HG03460 (cell line): ENCODE results near the gene CDKAL1.
"Not testable (repeated sequence)": the region's sequence is repeated elsewhere in the genome, so short reads cannot be mapped to it uniquely, and the experiment has no call there.

Experiments used
- ATAC-seq: cut with Tn5 transposase; IDR thresholded peaks from one replicate; pipeline ENCODE4 v1.9.1; 2021; ENCODE audit not compliant: unreplicated experiment

The CDKAL1 gene

DNA sequence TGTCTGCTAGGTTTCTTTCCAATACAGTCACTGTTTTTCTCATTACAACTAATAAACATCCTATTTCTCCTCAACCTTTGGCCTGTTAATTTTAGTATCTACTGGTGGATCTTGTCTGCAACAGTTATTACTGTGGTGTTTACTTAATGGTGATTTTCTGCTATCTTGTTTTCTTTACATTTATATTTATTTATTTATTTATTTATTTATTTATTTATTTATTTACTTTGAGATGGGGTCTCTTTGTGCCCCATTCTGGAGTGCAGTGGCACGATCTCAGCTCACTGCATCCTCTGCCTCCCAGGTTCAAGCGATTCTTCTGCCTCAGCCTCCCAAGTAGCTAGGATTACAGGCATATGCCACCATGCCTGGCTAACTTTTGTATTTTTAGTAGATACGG is 15.1 kb downstream of the CDKAL1 start:
- not testable (repeated sequence) for ATAC-seq

DNA sequence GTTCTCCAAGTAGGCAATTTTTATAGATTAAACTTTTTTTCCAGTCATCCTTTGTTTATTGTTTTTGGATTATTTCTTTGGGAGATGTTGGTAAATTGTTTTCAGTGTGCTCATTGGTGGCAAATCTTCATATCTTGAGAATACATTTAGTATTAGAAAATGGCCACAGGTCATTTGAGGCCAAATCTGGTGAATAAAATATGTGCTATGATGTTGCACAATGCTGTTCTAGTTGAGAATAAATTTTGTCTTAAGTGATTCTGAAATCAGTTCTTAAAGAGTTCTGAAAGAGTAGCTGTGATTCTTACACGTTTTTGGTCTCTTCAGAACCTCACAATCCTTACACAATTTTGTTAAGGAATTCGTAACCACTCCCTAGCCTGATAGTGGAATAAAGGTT is 20.1 kb downstream of the CDKAL1 start:
- no peak for ATAC-seq

DNA sequence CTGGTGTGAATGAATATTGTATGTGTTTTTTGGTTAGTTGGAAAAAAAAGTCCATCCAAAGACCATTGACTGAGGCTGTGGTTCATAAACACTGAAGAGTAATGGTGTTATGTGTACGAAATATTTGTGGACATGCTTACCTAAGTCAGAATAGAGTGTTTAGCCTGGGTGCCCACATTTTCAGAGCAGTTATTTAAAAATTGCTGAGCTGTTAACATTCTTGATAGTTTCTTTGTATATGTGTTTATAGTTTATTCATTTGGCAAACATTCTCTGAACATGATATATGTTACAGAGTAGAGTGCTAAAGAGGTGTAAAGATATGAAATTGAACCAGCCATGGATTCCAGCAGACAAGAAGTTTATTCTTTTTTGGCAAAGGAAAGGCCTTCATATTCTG is 20.6 kb downstream of the CDKAL1 start:
- ATAC-seq, result no peak

DNA sequence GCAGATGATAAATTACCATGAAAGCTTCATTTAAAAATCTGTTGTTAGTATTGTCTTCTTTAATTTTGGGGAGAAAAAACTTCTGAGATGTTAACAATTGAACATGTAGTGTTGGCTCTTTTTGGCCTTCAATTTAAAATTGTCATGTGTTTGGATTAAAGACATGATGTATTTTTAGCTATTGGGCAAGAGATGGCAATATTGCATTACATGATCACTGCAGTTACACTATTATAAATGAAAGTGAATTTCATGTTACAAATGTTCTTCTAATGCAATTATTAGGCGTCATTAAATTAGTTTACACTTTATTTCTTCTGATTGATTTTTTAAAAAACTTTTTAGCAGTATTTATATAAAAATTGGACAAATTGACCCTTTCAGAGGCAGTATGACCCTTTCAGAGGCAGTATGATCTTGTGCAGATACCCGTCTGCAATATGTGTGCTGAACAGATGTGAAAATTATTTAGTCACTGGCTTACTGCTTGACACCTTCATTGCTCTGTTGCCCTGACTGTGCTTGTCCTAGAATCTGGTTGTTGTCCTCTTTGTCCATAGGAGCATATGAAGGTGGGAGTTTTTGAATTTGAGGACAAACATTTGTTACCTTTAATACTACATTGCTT is 25.8 kb downstream of the CDKAL1 start:
- no peak for ATAC-seq

DNA sequence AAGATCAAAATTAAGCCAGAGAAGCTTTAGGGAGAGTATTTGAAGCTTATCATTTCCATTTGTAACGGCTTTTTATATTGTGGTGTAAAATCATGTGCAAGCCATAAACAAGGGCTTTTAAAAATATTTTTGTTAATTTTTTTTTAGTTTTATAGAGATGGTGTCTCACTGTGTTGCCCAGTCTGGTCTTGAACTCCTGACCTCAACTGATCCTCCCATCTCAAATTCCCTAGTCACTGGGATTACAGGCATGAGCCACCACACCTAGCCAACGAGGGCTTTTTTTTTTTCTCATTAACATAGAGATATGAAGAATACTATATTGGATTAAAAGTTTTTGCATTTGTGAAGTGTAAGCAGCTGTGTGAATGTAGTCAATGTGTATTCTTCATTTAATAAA is 29.1 kb downstream of the CDKAL1 start:
- no peak for ATAC-seq

DNA sequence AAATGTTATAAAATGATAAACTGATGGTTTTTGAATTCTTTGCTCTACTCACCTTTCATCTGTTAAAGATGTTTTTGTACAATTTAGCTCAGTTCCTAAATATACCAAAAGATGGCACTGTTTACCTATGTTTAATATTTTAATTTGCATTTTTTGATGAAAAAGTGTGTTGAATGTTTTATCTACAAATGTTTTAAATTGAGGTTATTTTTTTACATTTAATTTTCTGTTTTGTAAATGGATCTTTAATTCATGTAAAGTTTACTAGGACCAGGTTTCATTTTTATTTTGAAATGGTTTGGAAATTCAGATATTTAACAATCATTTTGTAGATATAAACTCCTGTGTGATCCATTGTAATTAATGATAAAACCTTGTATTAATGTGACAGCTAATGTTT is 30.0 kb downstream of the CDKAL1 start:
- ATAC-seq, result no peak

DNA sequence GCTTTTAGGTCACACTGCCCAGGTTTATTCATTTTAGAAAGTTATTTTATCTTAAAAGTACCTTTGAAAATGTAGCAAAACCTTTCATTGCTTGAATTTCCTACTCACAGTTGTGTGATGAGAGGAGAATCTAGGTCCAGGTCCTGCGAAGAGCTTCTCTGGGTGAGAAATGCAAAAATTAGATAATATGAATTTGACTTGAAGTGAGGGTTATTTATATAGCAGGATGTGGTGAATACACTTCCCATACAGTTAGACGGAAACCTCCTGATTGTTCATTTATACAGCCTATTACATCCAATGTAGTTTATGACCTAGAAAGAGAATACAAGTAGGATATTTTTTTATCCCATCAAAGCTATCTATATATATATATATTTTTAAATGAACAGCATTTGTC is 30.5 kb downstream of the CDKAL1 start:
- no peak for ATAC-seq

DNA sequence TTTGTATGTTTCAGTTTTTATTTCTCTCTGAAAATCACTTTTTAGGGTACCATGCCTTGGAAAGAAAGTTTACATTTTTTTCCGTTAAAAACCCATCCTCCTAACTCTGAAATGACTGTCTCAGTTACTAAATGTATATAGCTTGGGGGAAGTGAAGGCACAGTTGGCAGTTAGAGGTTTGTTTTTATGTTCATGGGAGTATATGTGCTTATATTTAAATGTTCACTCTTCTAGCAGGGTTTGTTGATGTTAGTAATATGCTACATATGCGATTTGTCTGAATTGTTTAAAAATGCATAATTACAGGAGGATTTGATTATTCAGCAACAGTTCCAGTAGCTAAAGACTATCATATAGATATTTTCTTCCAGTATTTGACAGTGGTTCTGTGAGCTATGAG is 31.1 kb downstream of the CDKAL1 start:
- ATAC-seq, result no peak

DNA sequence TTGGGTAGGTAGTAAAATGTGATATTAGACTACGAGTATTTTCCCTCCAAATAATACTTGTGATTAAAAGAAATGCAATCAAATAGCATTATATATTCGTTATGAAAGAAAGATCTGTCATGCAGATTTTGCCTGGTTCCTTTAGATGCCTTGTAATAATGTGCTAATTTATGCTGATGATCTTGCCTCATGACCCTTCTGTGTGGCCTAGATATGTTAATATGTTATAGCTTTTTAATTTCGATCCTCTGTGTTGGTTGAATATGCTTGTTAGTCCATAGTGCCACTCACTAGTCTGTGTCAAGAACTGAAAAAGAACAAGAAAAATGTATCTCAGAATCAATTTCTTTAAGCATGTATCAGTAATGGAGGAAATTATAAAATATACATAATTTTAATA is 31.9 kb downstream of the CDKAL1 start:
- ATAC-seq, result no peak

DNA sequence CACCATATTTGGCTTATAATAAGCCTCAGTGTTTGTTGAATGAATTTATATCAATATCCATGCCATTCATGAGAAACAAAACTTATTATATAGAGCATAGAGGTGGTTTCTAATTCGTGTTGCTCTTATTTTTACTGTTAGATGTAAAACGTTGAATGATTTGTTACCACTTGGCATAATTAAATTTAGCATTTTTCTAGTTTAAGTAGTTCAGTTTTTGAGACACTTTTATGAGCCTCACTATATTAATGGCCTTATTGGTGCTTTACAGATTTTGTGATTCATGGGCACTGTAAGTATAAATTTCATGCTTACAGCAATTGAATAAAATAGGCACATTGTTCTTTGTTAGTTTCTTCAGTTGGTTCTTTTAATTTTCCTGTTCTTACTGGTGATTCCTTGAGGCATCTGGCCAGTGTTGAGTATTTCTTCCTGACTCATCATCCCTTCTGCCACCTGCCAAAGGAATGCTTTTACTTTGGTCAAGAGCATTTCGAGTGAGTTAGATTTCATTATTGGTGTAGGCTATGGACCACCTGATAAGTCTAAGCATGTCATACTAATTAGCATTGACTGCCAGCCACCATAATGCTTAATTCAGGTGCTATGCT is 34.8 kb downstream of the CDKAL1 start:
- no peak for ATAC-seq

DNA sequence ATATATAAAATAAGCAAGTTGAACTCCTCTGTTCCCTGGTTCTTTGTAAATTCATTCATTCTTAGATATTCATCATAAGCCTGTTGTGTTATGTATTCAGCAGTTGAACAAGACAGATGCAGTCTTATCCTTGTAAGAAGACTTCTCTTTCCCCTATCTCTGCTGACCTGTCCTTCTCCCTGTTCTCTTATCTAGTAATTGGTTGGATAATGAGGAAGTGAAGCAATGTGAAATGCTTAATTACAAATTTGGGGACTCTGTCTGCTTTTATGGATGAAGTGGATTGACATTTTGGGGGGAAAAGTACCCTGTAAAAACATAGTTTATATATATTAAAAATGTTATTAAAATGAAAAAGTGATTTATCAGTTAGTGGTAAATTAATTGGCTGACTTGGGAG is 37.0 kb downstream of the CDKAL1 start:
- no peak for ATAC-seq

DNA sequence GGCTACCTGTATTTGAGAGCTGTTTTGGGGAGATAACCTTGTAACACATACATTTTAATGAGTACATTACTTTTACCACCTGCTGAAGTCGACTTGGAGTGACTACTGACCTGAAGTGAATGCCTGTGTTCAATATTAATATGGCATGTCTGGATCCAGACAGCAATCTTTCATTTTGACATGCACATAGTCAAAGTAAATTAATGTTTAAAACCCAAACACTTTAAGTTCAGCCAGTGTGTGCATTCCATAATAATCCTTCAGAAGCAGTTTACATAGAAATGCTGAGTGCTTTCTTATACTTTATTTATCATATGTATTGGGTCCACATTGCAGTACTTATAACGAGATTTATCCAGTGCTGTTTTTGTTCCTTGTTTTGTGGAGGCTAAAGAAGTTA is 38.0 kb downstream of the CDKAL1 start:
- no peak for ATAC-seq

DNA sequence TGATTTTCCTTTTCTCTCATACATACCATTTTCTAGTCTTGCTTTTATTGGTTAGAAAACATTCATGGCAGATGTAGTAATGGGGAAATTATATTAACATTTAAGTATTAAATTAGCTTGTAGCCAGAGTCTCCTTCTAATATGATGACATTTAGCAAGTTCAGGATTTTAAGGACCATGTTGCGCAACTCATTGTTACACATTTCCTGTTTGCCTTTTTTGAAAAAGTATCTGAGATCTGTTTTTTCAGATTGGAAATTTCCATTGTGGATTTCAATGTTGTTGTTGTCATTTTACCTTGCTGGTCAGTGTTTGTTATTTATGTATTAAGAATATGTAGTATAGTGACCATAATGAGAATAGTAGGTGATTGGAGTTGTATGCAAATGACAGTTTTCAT is 38.7 kb downstream of the CDKAL1 start:
- ATAC-seq, result no peak

DNA sequence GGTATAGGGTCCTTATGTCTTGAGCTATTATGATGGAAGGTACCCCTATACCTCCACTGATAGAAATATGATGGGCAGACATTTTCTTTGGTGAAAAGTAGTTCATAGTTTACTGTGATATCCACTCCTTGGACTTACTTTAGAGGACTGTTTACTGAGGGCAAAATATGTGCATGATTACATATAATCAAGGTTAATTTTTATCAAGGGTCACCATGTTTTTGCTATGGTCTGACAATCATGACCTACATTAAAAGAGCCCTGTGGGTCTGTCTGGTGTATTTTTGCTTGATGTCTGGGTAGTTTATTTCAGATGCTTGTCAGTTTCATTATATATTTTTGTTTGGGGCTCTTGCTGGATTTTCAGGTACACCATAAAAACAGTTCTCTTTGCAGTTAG is 40.1 kb downstream of the CDKAL1 start:
- ATAC-seq, result no peak

DNA sequence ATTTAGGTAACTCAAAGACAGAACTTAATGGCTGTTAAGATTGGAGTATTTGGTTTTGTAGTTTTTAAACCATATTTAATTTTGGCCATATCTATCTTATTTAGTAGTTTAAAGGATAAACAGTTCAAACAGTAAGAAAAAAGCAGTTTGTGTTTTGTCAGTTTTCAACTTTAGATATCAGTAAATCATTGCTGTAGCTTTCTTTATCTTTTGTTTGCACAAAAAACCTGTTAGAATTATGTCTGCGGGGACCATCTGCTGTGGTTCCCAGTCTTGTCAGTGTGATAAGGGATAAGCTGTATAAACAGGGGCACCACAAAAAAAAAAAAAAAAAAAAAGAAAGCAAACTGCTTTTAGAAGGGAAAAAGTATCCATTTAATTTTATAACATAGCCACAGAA is 40.9 kb downstream of the CDKAL1 start:
- no peak for ATAC-seq

DNA sequence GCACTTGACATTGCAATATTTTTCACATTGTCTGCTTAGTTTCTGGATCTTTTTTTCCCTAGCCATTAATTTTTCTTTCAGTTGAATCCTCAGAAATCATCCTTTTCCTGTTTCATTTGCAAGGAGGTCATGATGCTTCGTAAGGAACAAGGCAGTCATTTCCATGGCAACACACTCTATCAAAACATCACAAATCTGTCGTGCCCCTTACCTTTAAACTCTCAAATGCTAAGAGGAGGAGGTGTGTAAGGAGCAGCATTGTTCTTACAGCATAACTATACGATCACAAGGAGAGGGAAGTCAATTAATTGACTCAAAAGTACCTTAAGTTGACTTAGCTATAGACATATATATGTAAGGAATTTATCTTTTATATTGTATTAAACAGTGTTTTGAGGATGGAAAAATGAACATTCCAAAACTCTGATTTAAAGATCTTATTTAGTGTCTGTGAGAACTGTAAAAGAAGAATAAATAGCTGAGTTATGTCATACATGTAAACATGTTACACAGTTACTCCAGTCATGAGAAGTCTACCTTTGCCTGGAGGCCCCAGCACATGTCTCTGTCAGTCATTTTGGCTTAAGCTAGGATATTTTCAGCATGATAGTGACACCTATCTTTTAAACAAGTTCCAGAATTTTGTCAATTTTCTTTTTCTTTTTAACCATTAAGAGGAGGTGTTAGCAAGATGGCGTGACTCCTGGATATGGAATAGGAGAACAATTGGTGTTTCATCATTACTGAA is 41.6 kb downstream of the CDKAL1 start:
- ATAC-seq, result no peak

DNA sequence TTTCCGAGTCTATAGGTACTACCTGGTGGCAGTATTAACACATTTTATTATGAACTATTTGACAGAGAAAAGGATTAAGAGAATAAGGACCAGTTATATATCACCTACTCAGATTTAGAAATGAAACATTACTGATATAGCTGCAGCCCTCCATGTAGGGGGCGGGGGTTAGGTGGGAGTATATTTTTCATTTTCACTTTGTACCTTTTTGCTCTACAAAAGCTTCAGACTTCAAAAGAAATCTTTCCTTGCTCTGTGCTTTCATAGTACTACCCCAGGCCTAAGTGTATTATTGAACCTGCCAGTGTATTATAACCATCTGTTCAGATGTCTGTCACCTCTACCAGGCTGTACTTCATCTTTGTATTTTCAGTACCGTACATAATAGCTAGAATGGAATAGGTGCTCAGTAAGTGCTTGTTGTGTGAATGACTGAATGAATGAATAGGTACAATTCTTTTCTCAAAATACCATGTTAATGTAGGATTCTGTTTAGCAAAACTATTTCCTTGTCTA is 43.0 kb downstream of the CDKAL1 start:
- no peak for ATAC-seq

DNA sequence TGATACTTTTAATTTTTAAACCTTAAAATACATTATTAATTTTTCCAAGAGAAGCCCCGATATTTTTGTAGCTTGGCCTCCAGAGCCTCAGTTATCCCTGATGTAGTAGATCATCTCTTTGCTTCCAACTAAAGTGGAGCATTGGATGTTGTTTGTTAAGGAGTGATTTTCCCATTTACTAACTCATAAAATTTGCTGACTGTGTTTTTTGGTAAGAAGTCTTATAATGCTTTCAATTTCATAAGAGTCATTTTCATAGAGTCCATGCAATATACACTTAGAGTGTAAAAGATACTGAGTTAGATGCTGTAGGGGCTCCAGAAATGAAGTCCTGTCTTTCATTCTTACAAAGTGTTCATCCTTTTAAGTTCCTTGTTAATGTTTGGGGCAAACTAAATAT is 46.8 kb downstream of the CDKAL1 start:
- ATAC-seq, result no peak

DNA sequence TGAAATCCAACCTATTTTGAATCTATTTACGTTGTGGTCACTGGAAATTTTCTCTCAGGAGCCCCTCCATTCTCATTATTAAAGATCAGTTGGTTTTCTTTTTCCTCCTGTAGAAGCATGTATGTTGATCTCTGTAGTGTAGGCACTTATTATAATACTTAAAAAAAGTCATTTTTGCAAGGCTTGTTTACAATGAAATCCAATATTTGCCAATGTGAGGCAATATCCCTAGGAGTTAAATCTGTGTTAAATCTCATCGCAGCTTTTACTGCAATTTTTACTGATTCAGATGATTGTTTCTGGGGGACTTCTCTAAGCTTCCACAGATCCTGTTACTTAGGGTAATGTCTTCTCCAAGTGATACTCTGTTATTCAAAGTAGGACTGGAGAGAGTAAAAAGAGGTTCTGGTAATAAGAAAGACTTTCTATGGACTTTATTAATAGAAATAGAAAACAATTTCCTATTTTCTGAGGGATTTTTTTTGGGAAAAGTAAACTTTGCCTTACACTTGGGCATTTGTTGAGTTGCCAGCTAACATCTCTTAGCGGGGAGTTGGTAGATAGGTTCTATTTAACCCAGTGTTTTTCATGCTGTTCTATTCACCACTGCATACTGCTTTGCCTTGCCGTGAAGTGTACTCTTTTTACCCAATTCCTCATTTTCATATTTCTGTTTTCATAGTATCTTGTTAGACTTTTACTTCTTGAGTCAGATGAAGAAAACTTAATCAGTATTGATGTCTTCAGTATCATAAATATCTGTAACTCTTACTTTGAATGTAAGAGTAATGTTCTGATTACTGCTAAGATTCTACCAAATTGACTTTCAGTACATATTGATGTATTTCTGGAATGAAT is 48.6 kb downstream of the CDKAL1 start:
- ATAC-seq, result no peak

DNA sequence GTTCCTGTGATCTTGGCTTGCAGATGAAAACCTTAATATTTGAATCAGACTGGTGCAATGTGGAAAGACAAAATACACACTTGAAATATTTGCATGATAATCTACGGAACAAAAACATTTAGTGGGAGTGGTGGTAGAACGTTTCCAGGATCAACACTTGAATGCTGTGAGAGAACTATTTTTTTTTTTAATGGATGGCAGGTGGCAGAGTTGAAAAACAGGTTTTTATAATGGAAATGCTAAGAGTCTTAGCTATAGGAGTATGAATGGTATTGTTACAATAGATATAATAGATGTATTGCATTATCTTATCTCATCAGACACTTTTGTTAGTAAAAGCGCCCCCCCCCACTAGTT is 49.2 kb downstream of the CDKAL1 start:
- no peak for ATAC-seq

DNA sequence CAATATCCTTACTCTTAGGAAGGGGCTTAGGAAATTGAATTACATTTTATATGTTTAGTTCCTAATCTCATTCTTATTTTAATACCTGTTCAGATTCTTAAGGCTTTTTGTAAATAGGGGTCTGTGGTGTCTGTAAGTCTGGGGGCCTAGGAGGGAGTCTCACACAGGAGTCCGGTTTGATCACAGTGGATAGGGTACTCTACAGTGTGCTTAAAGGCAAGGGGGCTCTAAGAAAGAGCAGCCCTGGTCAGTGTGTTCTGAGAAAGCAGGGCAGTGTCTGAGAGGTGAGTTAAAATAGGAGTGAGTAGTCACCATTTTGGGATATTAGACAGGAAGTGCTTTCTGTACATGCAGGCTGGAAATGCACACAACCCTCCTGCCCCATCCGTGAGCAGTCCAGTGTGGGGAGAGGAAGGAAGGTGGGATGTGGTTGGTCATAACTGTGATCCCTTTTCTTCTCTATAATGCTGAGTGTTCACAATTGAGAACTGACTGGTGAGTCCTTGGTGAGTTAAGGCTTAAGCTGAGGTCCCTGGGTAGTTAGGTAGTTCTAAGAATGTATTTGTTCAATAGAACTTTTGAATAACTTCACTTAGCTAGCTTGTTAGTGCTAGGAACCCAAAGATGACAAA is 50.0 kb downstream of the CDKAL1 start:
- no peak for ATAC-seq
